Measurements from ENCODE around the gene PPM1H. TPM values are rescaled to one million over a fixed set of nuclear protein-coding genes. Genes with fewer than 3 reads are reported as not detected.

The PPM1H gene
- total RNA-seq, 1 donor from 2014 or later = 5.1 TPM

DNA sequence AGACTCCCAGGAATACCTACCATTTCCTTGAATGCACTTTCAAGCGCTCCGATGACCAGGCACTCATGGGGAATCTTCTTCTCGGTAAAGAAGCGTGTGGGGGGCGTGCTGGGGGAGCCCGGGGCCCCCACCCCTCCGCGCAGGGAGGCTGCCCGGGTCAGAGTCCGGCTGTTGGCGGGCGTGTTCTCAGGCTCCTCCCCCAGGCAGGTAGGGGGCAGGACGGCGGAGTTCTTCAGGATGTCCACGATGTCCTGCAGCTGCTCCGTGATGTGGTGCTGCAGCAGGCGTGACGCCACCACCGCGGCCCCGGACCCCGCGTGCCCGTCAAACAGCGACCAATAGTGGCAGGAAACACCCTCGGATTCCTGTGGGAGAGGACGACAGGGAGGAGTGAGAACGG, 133.2 kb downstream of the PPM1H start:
- no peak for DNase-seq (ENCODE audit: low spot score)

DNA sequence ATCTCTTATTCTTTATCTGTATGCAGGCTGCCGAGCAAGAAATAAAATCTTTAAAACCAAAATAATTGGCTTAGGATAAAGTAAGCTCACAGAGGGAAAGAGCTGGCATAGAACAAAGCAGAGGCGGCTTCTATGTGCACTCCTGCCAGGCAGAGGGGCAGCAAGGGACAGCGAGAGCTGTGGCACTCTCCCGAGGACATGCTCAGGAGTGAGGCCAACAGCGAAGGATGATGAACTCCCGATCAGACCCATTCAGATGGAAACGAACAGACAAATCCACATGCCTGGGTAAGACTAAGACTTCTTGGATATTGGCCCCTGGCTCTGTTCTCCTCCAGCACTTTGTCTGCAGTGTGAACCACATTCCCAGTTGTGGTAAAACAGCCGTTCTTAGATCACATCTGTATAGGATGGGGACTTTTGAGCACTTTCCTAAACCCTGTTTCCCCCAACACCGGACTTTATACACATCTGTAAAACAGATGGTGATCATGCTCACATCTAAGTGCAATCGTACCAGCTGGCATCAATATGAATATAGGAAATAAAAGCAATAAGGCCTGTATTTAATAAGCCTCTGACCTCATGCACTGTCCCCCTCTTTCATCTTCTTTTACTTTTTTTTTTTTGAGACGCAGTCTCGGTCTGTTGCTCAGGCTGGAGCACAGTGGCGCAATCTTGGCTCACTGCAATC, 134.1 kb downstream of the PPM1H start:
- DNase-seq (ENCODE audit: low spot score) = no peak

DNA sequence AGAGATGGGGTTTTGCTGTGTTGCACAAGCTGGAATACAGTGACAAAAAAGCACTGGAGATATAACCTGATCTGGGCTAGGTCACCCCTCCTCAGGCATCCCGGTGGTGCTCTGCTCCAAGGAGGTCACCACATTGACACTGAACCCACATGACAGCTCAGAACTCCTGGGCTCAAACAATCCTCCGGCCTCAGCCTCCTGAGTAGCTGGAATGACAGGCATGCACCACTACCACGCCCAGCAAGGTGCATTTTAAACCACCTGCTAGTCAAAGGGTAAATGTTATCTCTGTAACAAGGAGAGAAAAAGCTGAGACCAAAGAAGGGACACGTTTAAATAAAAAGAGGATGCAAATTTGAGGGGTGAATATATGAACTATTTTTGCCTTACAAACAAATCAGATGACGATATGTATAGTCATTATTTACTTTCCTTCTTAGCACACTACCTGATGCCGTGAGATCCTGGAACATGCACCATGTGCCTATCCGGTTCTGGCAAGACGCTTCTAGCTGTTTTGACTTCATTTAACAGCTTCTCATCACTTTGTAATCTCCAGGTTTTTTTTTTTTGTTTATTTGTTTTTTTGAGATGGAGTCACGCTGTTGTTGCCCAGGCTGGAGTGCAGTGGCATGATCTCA, 135.1 kb downstream of the PPM1H start:
- DNase-seq (ENCODE audit: low spot score) = no peak

DNA sequence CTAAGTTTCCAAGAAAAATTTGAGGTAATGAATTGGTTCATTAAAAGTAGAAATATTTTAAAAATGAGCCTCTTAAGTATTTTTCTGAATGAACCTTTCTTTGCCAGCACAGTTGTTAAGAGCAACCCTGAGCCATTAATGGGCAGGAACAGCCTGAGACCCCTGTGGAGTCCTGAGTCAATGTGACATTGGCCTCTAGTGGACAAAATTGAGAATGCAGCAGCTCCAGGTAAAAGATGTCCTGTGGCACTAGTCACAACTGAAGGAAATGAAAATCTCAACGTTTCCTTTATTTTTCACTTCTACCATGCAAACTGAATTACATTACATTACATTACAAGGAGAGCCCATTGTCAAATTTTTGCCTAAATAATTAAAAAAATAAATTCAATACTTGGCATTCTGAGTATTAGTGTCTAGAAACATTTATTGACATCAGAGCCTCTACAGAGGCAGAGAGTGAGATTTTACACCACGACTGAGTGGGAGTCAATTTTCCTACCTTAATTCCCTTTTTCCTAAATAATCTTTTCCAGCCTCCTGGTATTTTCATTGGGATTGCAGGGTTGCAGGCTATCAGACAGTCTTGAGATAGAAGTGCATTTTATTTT, 135.7 kb downstream of the PPM1H start:
- no peak for DNase-seq (ENCODE audit: low spot score)

DNA sequence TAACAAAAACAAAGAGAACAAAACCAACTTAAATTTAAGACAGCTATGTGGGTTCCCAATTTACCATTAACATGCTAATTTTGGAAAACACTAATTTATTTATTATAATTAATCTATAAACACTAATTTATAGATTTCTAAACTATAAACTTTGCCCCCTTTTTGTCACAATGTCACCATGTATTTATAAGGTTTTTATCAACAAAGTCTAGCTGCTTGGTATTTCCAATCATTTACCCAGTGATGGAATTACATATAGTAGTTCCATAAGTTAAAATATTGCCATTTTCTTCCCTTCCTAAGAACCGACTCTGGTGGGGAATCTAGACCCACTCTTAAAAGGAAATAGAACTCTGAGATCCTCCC, 140.7 kb downstream of the PPM1H start:
- DNase-seq (ENCODE audit: low spot score) = no peak

DNA sequence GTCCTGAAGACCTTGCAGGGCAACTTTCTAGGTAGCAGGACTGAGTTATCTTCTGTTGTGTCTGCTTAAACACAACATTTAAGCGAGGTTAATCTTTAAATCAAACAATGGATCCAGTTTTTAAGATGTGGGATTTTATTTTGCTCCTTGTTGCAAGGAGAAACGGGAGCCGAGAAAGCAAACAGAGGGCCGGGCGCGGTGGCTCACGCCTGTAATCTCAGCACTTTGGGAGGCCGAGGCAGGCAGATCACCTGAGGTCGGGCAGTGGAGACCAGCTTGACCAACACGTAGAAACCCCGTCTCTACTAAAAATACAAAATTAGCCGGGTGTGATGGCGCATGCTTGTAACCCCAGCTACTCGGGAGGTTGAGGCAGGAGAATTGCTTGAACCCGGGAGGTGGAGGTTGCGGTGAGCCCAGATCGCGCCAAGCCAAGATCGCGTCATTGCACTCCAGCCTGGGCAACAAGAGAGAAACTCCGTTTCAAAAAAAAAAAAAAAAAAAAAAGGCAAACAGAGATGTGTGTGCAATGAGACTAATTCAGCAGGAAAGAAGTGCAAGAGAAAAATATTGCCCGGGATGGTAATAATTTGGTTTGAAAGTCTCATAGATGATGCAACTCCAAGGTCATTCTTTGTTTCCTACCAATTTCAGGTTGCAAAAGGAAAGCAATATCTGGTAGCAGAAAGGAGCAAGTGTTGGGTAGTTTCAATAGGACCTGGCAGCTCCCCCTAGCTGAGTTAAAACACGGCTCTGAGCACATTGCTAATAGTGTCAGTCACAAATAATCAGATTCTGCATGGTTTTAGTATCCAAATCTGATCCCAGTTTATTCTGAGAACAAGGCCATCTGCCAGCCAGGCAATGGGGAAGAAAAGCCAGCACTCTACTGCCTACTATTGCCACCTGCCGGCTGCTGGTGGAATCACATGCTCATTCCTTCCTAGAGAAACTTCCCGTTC, 141.4 kb downstream of the PPM1H start:
- DNase-seq (ENCODE audit: low spot score) = no peak

DNA sequence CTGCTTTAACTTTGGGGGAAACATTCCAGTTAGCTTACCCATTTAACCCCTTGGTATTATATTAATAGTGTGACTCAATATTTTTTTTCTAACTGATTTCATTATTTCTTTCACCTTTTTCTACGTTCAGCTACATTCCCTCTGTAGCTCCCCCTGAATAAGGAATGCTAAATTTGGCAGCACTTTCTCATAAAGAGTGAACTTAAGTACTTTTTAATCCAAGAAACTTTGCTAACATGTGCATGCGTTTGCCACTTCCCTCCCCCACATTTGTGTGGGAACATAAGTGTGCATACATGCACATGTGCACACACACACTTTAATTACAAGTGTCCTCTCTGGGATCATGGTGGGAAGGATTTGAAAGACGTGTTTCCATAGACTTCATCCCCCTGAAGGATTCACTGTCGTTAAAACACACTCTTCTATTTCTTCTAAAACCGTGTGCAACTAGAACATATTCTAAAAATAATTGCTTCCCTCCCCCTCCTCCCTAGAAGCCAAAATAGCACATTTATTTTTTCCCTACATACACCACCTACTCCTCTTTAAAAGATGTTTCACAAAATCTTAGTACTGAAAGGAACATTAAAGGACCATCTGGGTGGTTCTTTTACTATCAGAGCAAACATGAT, 142.6 kb downstream of the PPM1H start:
- DNase-seq (ENCODE audit: low spot score) = no peak

DNA sequence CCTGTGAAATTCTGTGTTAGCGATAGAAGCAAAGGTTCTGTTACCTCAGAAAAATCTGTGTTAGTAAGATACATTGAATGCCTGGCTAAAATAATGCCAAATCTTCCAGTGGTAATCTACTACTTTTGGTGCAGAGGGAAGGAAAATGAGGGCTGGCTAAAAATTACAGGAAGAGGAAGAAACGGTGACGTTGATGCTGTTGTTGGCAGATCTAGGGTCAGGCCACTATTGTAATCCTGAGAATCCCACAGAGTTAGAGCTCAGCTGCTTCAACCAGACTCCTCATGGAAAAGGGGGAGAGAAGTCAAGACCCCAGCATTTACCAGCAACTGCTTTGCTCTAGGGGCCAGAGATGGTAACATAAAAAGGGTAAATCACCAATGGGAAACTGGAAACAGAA, 145.1 kb downstream of the PPM1H start:
- no peak for DNase-seq (ENCODE audit: low spot score)

DNA sequence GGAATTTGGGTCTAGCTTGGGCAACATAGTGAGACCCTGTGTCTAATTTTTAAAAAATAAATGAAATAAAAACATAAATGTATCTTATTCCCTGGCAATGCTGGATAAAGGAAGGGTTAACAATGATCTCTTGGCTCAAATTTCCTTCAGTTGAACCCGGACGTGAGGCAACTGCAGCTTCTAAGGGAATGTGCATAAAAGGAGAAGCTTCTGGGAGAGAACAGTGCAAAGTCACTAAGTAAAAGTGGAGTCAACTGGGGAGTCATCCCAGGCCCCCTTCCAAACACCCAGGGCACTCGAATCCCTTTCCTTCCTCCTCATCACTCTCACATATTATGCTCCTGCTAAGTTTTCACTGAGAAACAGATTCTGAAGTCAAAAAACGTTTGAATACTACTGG, 147.3 kb downstream of the PPM1H start:
- DNase-seq (ENCODE audit: low spot score) = no peak

DNA sequence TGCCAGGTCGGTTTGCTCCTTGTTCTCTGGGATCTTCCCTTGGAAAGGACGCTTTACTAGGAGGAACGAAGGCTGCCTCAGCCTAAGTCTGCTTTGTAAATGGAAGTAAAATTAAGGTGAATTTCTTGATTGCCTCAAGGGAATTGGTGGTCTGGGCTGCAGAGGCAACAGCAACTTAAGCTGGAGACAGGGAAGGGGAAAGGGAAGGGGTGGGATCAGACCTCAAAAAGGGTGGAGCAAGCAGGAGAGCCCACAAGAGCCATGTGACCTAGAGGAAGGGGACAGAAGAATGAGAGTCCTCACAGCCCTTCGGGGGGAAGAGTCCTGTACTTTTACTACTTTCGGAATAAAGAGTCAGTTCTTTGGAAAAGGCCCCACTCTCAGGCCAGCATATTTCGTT, 147.9 kb downstream of the PPM1H start:
- no peak for DNase-seq (ENCODE audit: low spot score)

DNA sequence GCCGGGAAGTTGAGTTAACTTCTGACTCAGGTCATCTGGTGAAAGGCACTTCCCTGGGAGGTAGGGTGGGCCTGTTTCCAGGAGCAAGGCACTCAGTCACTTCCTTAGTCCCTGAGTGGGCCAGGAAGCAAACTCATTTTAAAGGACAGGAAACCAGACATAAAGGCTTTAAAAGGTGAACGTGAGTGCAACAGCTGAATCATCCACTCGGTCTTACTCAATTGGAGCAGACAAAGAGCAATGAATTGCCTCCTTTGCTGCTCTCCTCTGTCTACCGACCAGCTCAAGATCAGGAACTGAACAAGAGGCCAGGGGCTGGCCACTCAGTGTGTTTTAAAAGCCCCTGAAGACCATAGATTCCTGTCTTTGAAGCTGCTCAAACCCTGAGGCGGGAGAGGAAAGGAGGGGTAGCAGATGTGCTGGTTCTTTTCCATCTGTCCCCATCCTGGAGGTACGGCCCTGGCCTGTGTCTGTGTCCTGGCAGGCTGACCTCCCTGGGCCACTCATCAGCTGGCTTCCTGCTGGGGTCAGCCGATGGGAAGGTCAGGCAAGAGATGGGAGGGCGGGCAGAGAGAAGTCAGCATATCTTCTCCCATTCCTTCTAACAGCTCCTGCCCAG, 148.9 kb downstream of the PPM1H start:
- no peak for DNase-seq (ENCODE audit: low spot score)

DNA sequence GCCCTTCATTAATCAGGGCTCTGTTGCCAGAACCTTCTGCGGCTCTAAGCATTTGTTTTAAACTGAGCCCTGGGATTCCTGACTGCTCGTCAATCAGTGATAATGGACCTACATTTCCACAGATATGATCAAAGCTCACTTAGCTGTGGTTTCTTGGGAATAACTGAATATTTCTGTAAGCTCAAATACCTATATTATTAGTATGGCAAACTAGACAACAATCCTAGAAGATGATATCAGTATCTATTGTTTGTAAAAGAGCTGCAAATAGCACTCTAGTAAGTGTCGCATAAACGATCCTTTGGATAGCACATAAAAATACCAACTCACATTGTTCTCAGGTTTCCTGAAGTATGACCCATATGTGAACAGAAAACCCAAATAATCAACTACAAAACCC, 150.4 kb downstream of the PPM1H start:
- DNase-seq (ENCODE audit: low spot score) = no peak

DNA sequence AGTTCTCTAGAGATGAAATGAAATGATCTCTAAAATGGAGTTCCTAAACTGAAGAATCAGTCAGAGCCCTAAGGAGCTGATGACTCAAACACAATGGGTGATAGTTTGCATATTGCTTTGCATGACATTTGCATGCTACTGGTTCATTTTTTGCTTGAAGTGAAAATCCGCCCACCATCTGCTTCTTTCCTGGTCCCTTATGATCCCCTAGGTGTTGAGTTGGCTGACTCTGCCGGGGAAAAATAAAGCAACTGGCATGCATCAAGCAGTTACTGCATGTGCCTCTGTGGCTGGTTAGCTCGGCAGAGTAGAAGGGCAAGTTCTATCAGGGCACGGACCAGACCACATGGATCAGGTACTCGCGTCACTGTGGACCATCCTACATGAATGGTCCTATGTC, 151.1 kb downstream of the PPM1H start:
- DNase-seq (ENCODE audit: low spot score) = no peak

DNA sequence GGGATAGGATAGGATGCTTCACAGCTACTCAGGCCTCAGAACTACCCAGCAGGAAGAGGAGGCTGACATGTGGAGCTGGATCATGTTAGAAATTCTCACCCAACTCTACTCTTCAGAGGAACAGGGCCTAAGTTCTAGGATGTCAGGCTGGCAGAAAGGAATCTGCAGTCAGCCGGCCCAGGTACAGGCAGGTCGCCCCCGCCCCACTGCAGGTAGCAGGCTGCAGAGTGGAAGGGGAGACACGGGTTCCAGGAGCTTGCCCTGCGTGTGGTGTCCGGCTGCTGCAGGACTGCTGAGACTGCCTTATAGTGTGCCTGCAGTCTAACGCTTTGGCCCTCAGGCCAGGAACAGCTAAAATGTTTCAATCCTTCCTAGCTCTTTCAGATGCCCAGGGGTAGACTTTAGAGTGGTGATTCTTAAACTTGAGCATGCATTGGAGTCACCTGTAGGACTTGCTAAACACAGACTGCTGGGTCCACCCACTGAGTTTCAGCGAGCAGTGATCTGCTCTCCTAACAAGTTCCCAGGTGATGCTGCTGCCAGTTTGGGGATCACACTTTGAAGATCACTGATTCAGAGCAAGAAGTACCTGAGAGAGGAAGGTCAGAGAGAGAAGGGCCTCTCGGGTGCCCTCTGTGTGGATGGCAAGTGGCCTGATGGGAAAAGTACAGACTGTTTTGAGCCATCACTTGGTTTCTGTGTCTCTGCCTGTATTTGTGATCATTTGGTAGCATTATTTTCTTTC, 153.6 kb downstream of the PPM1H start:
- no peak for DNase-seq (ENCODE audit: low spot score)

DNA sequence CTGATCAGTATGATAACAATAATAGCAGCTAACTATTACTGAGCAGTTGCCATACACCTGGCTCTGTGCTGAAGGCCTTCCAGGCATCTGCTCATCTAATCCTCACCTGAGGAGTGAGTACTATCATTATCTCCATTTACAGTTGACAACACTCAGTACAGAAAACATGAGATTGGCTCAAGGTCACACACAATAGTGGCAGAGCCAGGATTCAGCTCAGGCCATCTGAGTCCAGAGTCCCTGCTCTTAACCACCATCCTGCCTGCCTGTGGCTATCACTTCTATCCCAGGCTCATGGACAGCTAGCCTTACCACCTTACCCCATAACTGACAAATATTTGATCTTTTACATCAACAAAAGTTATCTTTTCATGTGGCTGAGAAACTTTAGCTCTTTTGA, 155.5 kb downstream of the PPM1H start:
- no peak for DNase-seq (ENCODE audit: low spot score)

DNA sequence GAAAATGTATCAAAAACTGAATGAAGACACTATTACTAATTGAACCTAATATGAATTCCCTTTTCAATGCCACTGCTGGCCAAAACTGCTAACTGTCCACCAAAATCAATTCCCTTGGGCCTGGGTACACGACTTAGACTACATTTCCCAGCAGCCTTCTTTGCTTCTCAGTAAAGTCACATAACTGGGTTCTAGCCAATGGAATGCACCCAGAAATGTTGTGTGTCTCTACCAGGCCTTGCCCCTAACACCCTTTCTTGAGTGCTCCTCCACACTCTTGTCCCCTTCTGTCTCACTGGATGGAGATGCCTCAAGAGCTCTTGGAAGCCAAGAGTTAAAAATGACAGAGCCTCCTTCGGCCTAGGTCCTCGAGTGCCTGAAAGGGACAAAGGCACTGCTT, 156.8 kb downstream of the PPM1H start:
- no peak for DNase-seq (ENCODE audit: low spot score)

DNA sequence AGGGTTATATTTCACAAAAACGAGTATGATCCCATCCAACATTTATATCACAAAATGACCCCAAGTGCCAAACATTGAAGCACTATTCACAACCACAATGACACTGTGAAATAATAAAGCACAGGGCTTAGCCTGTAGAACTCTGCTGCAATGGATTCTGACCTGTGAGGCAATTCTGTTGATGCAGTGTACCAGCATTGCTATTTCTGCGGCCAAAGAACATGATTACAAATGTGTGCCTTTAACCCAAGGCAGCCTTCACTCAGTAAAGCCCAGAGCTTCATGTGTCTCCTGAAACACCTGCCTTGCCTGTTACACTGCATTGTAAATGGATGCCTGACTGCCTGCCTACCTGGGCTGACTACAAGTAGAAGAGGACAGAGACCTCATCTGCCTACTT, 158.0 kb downstream of the PPM1H start:
- no peak for DNase-seq (ENCODE audit: low spot score)

DNA sequence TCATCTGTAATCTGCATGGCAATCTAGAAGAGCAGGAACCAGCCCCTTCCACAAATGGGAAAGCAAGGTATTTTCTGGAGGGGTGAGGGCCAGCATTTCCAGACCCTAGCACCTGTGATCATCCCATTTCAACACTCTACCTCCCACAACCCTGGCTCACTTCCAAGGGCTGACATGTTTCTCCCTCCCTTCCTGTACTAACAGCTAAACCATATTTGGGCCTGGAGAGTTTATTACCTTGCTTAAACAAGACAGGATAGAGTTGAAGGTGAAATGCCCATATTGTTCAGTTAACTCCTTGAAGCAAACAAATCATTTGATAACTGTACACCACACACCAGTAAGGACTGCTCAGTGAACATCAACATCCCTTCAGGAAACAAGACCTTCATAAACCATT, 158.4 kb downstream of the PPM1H start:
- no peak for DNase-seq (ENCODE audit: low spot score)

DNA sequence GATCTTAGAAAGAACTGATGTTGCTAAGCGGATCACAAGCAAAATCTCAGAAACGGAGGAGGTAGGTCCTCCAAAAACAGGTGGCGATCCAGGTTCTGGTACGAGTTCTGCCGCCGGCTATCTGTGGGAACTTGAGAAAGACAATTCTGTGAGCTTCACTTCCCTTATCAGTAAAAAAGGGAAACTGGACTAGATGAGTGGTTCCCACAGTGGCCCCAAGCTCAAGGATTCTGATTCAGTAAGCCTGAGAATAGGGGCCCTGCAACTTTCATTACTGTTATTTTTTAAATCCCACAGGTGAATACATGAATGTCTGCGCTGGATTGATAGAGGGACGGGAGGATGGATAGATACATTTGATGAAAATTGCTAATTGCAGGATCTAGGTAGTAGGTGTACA, 160.2 kb downstream of the PPM1H start:
- DNase-seq (ENCODE audit: low spot score) = no peak

DNA sequence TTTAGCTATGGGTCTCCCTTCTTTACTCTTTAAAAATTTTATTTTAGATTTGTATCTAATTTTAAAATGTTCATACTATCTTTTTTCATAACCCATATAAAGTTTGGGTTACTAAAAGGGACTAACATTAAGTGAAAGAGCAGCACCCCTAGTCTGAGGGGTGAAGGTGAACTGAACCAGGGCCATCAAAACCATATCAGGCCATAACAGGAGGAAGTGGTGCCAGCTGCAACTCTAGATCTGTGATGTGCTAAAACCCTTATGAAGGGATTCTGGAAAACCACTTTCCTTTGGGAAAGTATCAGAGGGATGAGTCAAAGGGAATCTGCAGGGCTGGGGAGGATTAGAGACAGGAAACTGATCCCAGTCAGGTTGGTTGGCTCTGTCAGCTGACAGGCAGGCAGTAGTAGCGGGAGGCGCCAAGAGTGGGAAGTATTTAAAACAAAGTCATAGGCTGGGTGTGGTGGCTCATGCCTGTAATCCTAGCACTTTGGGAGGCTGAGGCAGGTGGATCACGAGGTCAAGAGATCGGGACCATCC, 162.5 kb downstream of the PPM1H start:
- DNase-seq (ENCODE audit: low spot score) = no peak

All from mesenteric fat pad (tissue), 1 donor.